Ovary (tissue), 3 donors: ENCODE results near the gene FRMD4A.

Experiments used
- CTCF ChIP-seq, 3 donors: fragments of 450-650 bp in 2 of 3; fragments of 200-600 bp in 1 of 3; IDR thresholded peaks; one replicate each; pipeline versions ENCODE4 v1.5.1 to v1.8.0; 2016 to 2022; ENCODE audit warnings: antibody characterized with exemption in 3 of 3, mild to moderate bottlenecking in 1 of 3
- EP300 ChIP-seq: sonication (generic); formaldehyde crosslinking; IDR thresholded peaks from one replicate; pipeline ENCODE4 v1.6.1; 2017; ENCODE audit warnings: antibody characterized with exemption
- POLR2A ChIP-seq: fragments of 450-650 bp; IDR thresholded peaks from one replicate; pipeline ENCODE4 v1.6.1; 2017; ENCODE audit warnings: antibody characterized with exemption, mild to moderate bottlenecking, moderate library complexity
- donor health status: DM: no; HTN: no; CAD: no.

GRCh38 chr10:13844651-13845050 is 486.1 kb downstream of the FRMD4A start:
- no peak for TF ChIP-seq CTCF (IDR thresholded peaks at IDR 0.05)
- no peak for TF ChIP-seq POLR2A
- no peak for TF ChIP-seq EP300
